RKO (cell line): Measurements from ENCODE around the gene GRIA4.
"Not testable (repeated sequence)": the region's sequence is repeated elsewhere in the genome, so short reads cannot be mapped to it uniquely, and the experiment has no call there.

ENCODE experiments used
- DNase-seq: peaks from one replicate; pipeline ENCODE4 v3.0.0-alpha.2; 2016; ENCODE audit warnings: low spot score

GRIA4 gene

GRCh38 chr11:105860105-105860504 lies 250.2 kb downstream of the GRIA4 start:
- no peak for DNase-seq

GRCh38 chr11:105861225-105861624 lies 251.4 kb downstream of the GRIA4 start:
- DNase-seq, result no peak

GRCh38 chr11:105862736-105863367 lies 253.0 kb downstream of the GRIA4 start:
- peak; percentile 70 for DNase-seq

GRCh38 chr11:105863523-105863922 lies 253.7 kb downstream of the GRIA4 start:
- DNase-seq, result no peak

- DNase-seq, result no peak
Observed at GRCh38 chr11:105867742-105868141, 257.9 kb downstream of the GRIA4 start.

- no peak for DNase-seq
Observed at GRCh38 chr11:105868762-105869285, 259.0 kb downstream of the GRIA4 start.

- no peak for DNase-seq
Observed at GRCh38 chr11:105870516-105871113, 260.7 kb downstream of the GRIA4 start.

- no peak for DNase-seq
Observed at GRCh38 chr11:105878510-105878909, 268.6 kb downstream of the GRIA4 start.

- DNase-seq, result not testable (repeated sequence)
Observed at GRCh38 chr11:105878927-105879326, 269.1 kb downstream of the GRIA4 start.

GRCh38 chr11:105881027-105881426 lies 271.2 kb downstream of the GRIA4 start:
- DNase-seq, result no peak

GRCh38 chr11:105884436-105884835 lies 274.6 kb downstream of the GRIA4 start:
- DNase-seq, result no peak

- no peak for DNase-seq
Observed at GRCh38 chr11:105891685-105892084, 281.8 kb downstream of the GRIA4 start.

GRCh38 chr11:105897161-105897560 lies 287.3 kb downstream of the GRIA4 start:
- no peak for DNase-seq

GRCh38 chr11:105899772-105900171 lies 289.9 kb downstream of the GRIA4 start:
- DNase-seq, result no peak

GRCh38 chr11:105900515-105901035 lies 290.7 kb downstream of the GRIA4 start:
- DNase-seq, result no peak

- no peak for DNase-seq
Observed at GRCh38 chr11:105903113-105903512, 293.2 kb downstream of the GRIA4 start.

GRCh38 chr11:105906517-105906916 lies 296.6 kb downstream of the GRIA4 start:
- DNase-seq, result no peak

GRCh38 chr11:105907319-105907718 lies 297.4 kb downstream of the GRIA4 start:
- DNase-seq, result no peak

- no peak for DNase-seq
Observed at GRCh38 chr11:105910095-105910715, 300.3 kb downstream of the GRIA4 start.

GRCh38 chr11:105911454-105911853 lies 301.6 kb downstream of the GRIA4 start:
- DNase-seq, result no peak

- no peak for DNase-seq
Observed at GRCh38 chr11:105912666-105913065, 302.8 kb downstream of the GRIA4 start.

- no peak for DNase-seq
Observed at GRCh38 chr11:105915021-105915420, 305.1 kb downstream of the GRIA4 start.

GRCh38 chr11:105918039-105918438 lies 308.2 kb downstream of the GRIA4 start:
- DNase-seq, result no peak
